Measurements from ENCODE around the gene RPA3.

Gene RPA3

DNA sequence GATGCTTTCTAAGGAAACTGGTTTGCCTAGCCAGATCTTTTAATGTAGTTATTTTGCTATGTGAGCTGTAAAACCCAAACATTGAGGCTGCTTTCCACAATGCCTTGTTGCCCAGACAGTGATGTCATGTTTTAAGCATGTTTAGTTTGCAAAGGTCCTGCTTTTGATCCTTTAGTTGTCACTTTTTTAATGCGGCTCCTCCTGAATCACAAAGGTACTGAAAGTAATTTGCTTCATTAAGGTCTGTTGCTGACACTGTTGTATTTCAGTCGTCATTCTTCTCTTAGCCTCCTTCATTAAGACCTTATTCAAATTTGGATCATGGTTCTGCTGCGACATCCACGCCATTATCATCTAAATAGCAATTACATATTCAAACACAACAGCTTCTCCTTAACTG is 10.6 kb downstream of the RPA3 start:
- TF ChIP-seq POLR2AphosphoS5 (IDR thresholded peaks at IDR 0.05; ENCODE audit: low read depth) (no peak), SPI1 (IDR thresholded peaks at IDR 0.05; ENCODE audit: borderline replicate concordance, low read depth) (no peak), GABPA (IDR thresholded peaks at IDR 0.05; ENCODE audit: low read depth) (no peak), REST (IDR thresholded peaks at IDR 0.05; ENCODE audit: insufficient replicate concordance, low read depth) (no peak)
- DNase-seq (ENCODE audit: low read depth in 1 of 2, low spot score in 1 of 2) = no peak
- Histone ChIP-seq H3K27me3 (ENCODE audit: insufficient read depth, poor library complexity, severe bottlenecking) (no peaks in the 10 kb centered on the region), H3K4me3 (replicated peaks; ENCODE audit: insufficient read depth, low read length) (no peak overlapping the region), H3K27ac (replicated peaks) (no peak overlapping the region)

DNA sequence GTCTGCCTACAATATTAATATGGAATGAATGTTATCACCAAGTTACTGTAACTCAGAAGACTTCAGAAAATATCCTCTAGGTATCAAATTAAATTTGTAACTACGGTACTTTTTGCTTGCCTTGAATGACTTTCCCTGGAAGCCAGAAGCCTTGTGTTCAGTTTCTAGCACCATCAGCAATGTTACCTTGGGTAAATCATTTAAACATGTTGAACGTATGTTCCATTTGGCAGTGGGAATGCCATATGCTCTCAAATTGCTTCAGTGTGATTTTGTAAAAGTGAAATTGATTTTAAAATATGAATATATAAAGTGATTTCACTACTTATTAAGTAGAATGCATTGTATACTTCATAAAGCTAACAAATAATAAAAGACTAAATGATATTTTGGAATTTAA is 11.2 kb downstream of the RPA3 start:
- TF ChIP-seq CTCF (IDR thresholded peaks at IDR 0.05; ENCODE audit: insufficient read depth, low read length) (no peak), SPI1 (IDR thresholded peaks at IDR 0.05; ENCODE audit: borderline replicate concordance, low read depth) (no peak), REST (IDR thresholded peaks at IDR 0.05; ENCODE audit: insufficient replicate concordance, low read depth) (no peak), POLR2AphosphoS5 (IDR thresholded peaks at IDR 0.05; ENCODE audit: low read depth) (no peak), GABPA (IDR thresholded peaks at IDR 0.05; ENCODE audit: low read depth) (no peak)
- no peak overlapping the region for H3K4me3 ChIP-seq (replicated peaks; ENCODE audit: insufficient read depth, low read length)
- DNase-seq (ENCODE audit: low read depth in 1 of 2, low spot score in 1 of 2) = no peak
- H3K27ac ChIP-seq (replicated peaks) = no peak overlapping the region
- no peaks in the 10 kb centered on the region for H3K27me3 ChIP-seq (ENCODE audit: insufficient read depth, poor library complexity, severe bottlenecking)

- no peak for TF ChIP-seq SPI1 (IDR thresholded peaks at IDR 0.05; ENCODE audit: borderline replicate concordance, low read depth)
- TF ChIP-seq POLR2AphosphoS5 (IDR thresholded peaks at IDR 0.05; ENCODE audit: low read depth) = no peak
- no peak for TF ChIP-seq GABPA (IDR thresholded peaks at IDR 0.05; ENCODE audit: low read depth)
- TF ChIP-seq CTCF (IDR thresholded peaks at IDR 0.05; ENCODE audit: insufficient read depth, low read length) = no peak
- TF ChIP-seq REST (IDR thresholded peaks at IDR 0.05; ENCODE audit: insufficient replicate concordance, low read depth) = no peak
- no peak for DNase-seq (ENCODE audit: low read depth in 1 of 2, low spot score in 1 of 2)
- no peaks in the 10 kb centered on the region for H3K27me3 ChIP-seq (ENCODE audit: insufficient read depth, poor library complexity, severe bottlenecking)
- H3K4me3 ChIP-seq (replicated peaks; ENCODE audit: insufficient read depth, low read length) = no peak overlapping the region
- no peak overlapping the region for H3K27ac ChIP-seq (replicated peaks)
Measured at GRCh38 chr7:7706556-7707172, 11.7 kb downstream of the RPA3 start.

All from HL-60 (cell line).